ENCODE measurements around the gene FAM114A2.

FAM114A2 gene

GRCh38 chr5:154058055-154059038 lies 19.6 kb upstream of the FAM114A2 start:
- H2BK120ac ChIP-seq (ENCODE audit: insufficient read depth, low read length, poor library complexity): no peak overlapping the region
- no peak overlapping the region for H3K23ac ChIP-seq (ENCODE audit: low read length)
- H3K36me3 ChIP-seq (ENCODE audit: control insufficient read depth in 1 of 2, insufficient read depth in 2 of 2, low read length in 2 of 2): peaks cover 0 to 2% of the 10 kb centered on the region in 2 experiments
- no peak overlapping the region for H4K91ac ChIP-seq (ENCODE audit: low read depth, low read length)
- no peak overlapping the region for H2BK5ac ChIP-seq (ENCODE audit: low read depth, low read length, poor library complexity)
- no peaks in the 10 kb centered on the region for H3K9me3 ChIP-seq (ENCODE audit: insufficient read depth, low read depth, low read length)
- H3K27me3 ChIP-seq (ENCODE audit: insufficient read depth, low read length): no peaks in the 10 kb centered on the region
- no peak overlapping the region for H3K9ac ChIP-seq (ENCODE audit: low read length)
- DNase-seq: no peak
- H3K79me2 ChIP-seq (ENCODE audit: control insufficient read depth, insufficient read depth, low read length, poor library complexity): no peaks in the 10 kb centered on the region
- no peak overlapping the region for H3K27ac ChIP-seq (ENCODE audit: low read depth, low read length)
- H2AFZ ChIP-seq (ENCODE audit: insufficient read depth, low read length, poor library complexity): no peak overlapping the region
- H3K4me3 ChIP-seq (ENCODE audit: low read depth, low read length): no peak overlapping the region
- H3K79me1 ChIP-seq (ENCODE audit: low read length): no peaks in the 10 kb centered on the region
- H3K14ac ChIP-seq (ENCODE audit: low read length): no peak overlapping the region
- no peak overlapping the region for H2AK5ac ChIP-seq (ENCODE audit: low read length)
- H4K12ac ChIP-seq (ENCODE audit: low read depth, low read length): no peak overlapping the region
- no peak overlapping the region for H3K4me2 ChIP-seq (ENCODE audit: low read length)
- no peak overlapping the region for H3K4ac ChIP-seq (ENCODE audit: low read depth, low read length)
- no peak overlapping the region for H2BK12ac ChIP-seq (ENCODE audit: low read length)
- WGBS (ENCODE audit: extremely low coverage, insufficient coverage, insufficient read length): 100% methylated on average over 1 of the region's 10 CpGs
- no peak overlapping the region for H3K18ac ChIP-seq (ENCODE audit: low read length)
- no peaks in the 10 kb centered on the region for H3K4me1 ChIP-seq (ENCODE audit: control insufficient read depth in 1 of 2, insufficient read depth in 2 of 2, low read length in 2 of 2)
- H4K8ac ChIP-seq (ENCODE audit: low read depth, low read length): no peak overlapping the region

- WGBS (ENCODE audit: extremely low coverage, insufficient coverage, insufficient read length): no CpG with 5 or more reads among the region's 2 CpGs
- Histone ChIP-seq H3K14ac (ENCODE audit: low read length) (no peak overlapping the region), H3K9ac (ENCODE audit: low read length) (no peak overlapping the region), H3K18ac (ENCODE audit: low read length) (no peak overlapping the region), H3K36me3 (ENCODE audit: control insufficient read depth in 1 of 2, insufficient read depth in 2 of 2, low read length in 2 of 2) (peaks cover 0 to 8% of the 10 kb centered on the region in 2 experiments), H3K27me3 (ENCODE audit: insufficient read depth, low read length) (no peaks in the 10 kb centered on the region), H2BK12ac (ENCODE audit: low read length) (no peak overlapping the region), H4K12ac (ENCODE audit: low read depth, low read length) (no peak overlapping the region), H3K4me3 (ENCODE audit: low read depth, low read length) (no peak overlapping the region), H4K8ac (ENCODE audit: low read depth, low read length) (no peak overlapping the region), H2AFZ (ENCODE audit: insufficient read depth, low read length, poor library complexity) (no peak overlapping the region), H3K4me1 (ENCODE audit: control insufficient read depth in 1 of 2, insufficient read depth in 2 of 2, low read length in 2 of 2) (no peaks in the 10 kb centered on the region), H3K27ac (ENCODE audit: low read depth, low read length) (no peak overlapping the region), H3K4ac (ENCODE audit: low read depth, low read length) (no peak overlapping the region), H2AK5ac (ENCODE audit: low read length) (no peak overlapping the region), H2BK5ac (ENCODE audit: low read depth, low read length, poor library complexity) (no peak overlapping the region), H3K23ac (ENCODE audit: low read length) (no peak overlapping the region), H4K91ac (ENCODE audit: low read depth, low read length) (no peak overlapping the region), H3K9me3 (ENCODE audit: insufficient read depth, low read depth, low read length) (no peaks in the 10 kb centered on the region), H3K4me2 (ENCODE audit: low read length) (no peak overlapping the region), H3K79me1 (ENCODE audit: low read length) (no peaks in the 10 kb centered on the region), H3K79me2 (ENCODE audit: control insufficient read depth, insufficient read depth, low read length, poor library complexity) (no peaks in the 10 kb centered on the region), H2BK120ac (ENCODE audit: insufficient read depth, low read length, poor library complexity) (no peak overlapping the region)
- DNase-seq: no peak
These were observed 16.5 kb upstream of the FAM114A2 start for GRCh38 chr5:154055201-154055600.

- Histone ChIP-seq H3K36me3 (ENCODE audit: control insufficient read depth in 1 of 2, insufficient read depth in 2 of 2, low read length in 2 of 2) (peaks cover 0 to 12% of the 10 kb centered on the region in 2 experiments), H4K12ac (ENCODE audit: low read depth, low read length) (no peak overlapping the region), H3K27ac (ENCODE audit: low read depth, low read length) (no peak overlapping the region), H4K8ac (ENCODE audit: low read depth, low read length) (no peak overlapping the region), H3K23ac (ENCODE audit: low read length) (no peak overlapping the region), H3K9me3 (ENCODE audit: insufficient read depth, low read depth, low read length) (no peaks in the 10 kb centered on the region), H2BK12ac (ENCODE audit: low read length) (no peak overlapping the region), H3K4ac (ENCODE audit: low read depth, low read length) (no peak overlapping the region), H3K4me3 (ENCODE audit: low read depth, low read length) (no peak overlapping the region), H2BK120ac (ENCODE audit: insufficient read depth, low read length, poor library complexity) (no peak overlapping the region), H3K4me1 (ENCODE audit: control insufficient read depth in 1 of 2, insufficient read depth in 2 of 2, low read length in 2 of 2) (no peaks in the 10 kb centered on the region), H3K27me3 (ENCODE audit: insufficient read depth, low read length) (no peaks in the 10 kb centered on the region), H3K79me2 (ENCODE audit: control insufficient read depth, insufficient read depth, low read length, poor library complexity) (no peaks in the 10 kb centered on the region), H2AK5ac (ENCODE audit: low read length) (no peak overlapping the region), H3K18ac (ENCODE audit: low read length) (no peak overlapping the region), H2AFZ (ENCODE audit: insufficient read depth, low read length, poor library complexity) (no peak overlapping the region), H4K91ac (ENCODE audit: low read depth, low read length) (no peak overlapping the region), H3K79me1 (ENCODE audit: low read length) (no peaks in the 10 kb centered on the region), H3K14ac (ENCODE audit: low read length) (no peak overlapping the region), H2BK5ac (ENCODE audit: low read depth, low read length, poor library complexity) (no peak overlapping the region), H3K9ac (ENCODE audit: low read length) (no peak overlapping the region), H3K4me2 (ENCODE audit: low read length) (no peak overlapping the region)
- WGBS (ENCODE audit: extremely low coverage, insufficient coverage, insufficient read length): no CpG with 5 or more reads among the region's 4 CpGs
- no peak for DNase-seq
These were observed 14.8 kb upstream of the FAM114A2 start for GRCh38 chr5:154053468-154053867.

- no peak for DNase-seq
- Histone ChIP-seq H3K4me1 (ENCODE audit: control insufficient read depth in 1 of 2, insufficient read depth in 2 of 2, low read length in 2 of 2) (no peaks in the 10 kb centered on the region), H3K36me3 (ENCODE audit: control insufficient read depth in 1 of 2, insufficient read depth in 2 of 2, low read length in 2 of 2) (peaks cover 3 to 15% of the 10 kb centered on the region in 2 experiments), H3K79me1 (ENCODE audit: low read length) (no peaks in the 10 kb centered on the region), H4K12ac (ENCODE audit: low read depth, low read length) (no peak overlapping the region), H3K23ac (ENCODE audit: low read length) (no peak overlapping the region), H3K27ac (ENCODE audit: low read depth, low read length) (no peak overlapping the region), H3K4me3 (ENCODE audit: low read depth, low read length) (no peak overlapping the region), H3K9ac (ENCODE audit: low read length) (no peak overlapping the region), H3K18ac (ENCODE audit: low read length) (no peak overlapping the region), H2AFZ (ENCODE audit: insufficient read depth, low read length, poor library complexity) (no peak overlapping the region), H3K4me2 (ENCODE audit: low read length) (no peak overlapping the region), H2BK5ac (ENCODE audit: low read depth, low read length, poor library complexity) (no peak overlapping the region), H2AK5ac (ENCODE audit: low read length) (no peak overlapping the region), H4K8ac (ENCODE audit: low read depth, low read length) (no peak overlapping the region), H3K9me3 (ENCODE audit: insufficient read depth, low read depth, low read length) (no peaks in the 10 kb centered on the region), H3K79me2 (ENCODE audit: control insufficient read depth, insufficient read depth, low read length, poor library complexity) (no peaks in the 10 kb centered on the region), H3K27me3 (ENCODE audit: insufficient read depth, low read length) (no peaks in the 10 kb centered on the region), H4K91ac (ENCODE audit: low read depth, low read length) (no peak overlapping the region), H3K14ac (ENCODE audit: low read length) (no peak overlapping the region), H2BK12ac (ENCODE audit: low read length) (no peak overlapping the region), H2BK120ac (ENCODE audit: insufficient read depth, low read length, poor library complexity) (no peak overlapping the region), H3K4ac (ENCODE audit: low read depth, low read length) (no peak overlapping the region)
- no CpG with 5 or more reads among the region's 5 CpGs for WGBS (ENCODE audit: extremely low coverage, insufficient coverage, insufficient read length)
These were observed 10.9 kb upstream of the FAM114A2 start for GRCh38 chr5:154049636-154050035.
